ENCODE data around the gene FSD2.

Gene FSD2

GRCh38 chr15:82805994-82806406, at the start of gene FSD2:
TSS of gene FSD2 (minus strand) at chr15:82806069. CDS start at chr15:82787390, 18,679 bp downstream.
- no peak for DNase-seq

- no peak for DNase-seq
Observed at GRCh38 chr15:82854554-82854953, 48.7 kb upstream of the FSD2 start.

GRCh38 chr15:82852941-82853561, 47.2 kb upstream of the FSD2 start:
- no peak for DNase-seq

- DNase-seq, result no peak
Observed at GRCh38 chr15:82851981-82852511, 46.2 kb upstream of the FSD2 start.

GRCh38 chr15:82851306-82851850, 45.5 kb upstream of the FSD2 start:
- DNase-seq, result no peak

GRCh38 chr15:82850731-82851130, 44.9 kb upstream of the FSD2 start:
- no peak for DNase-seq

- DNase-seq, result peak; percentile 42
Observed at GRCh38 chr15:82849556-82850512, 44.0 kb upstream of the FSD2 start.

- no peak for DNase-seq
Observed at GRCh38 chr15:82848241-82848993, 42.5 kb upstream of the FSD2 start.

- DNase-seq, result no peak
Observed at GRCh38 chr15:82847703-82848102, 41.8 kb upstream of the FSD2 start.

- DNase-seq, result no peak
Observed at GRCh38 chr15:82846621-82847020, 40.8 kb upstream of the FSD2 start.

GRCh38 chr15:82845686-82846085, 39.8 kb upstream of the FSD2 start:
- DNase-seq, result no peak

GRCh38 chr15:82843566-82843965, 37.7 kb upstream of the FSD2 start:
- no peak for DNase-seq

- DNase-seq, result no peak
Observed at GRCh38 chr15:82840166-82840565, 34.3 kb upstream of the FSD2 start.

GRCh38 chr15:82839136-82839535, 33.3 kb upstream of the FSD2 start:
- DNase-seq, result no peak

- no peak for DNase-seq
Observed at GRCh38 chr15:82838096-82838735, 32.3 kb upstream of the FSD2 start.

- DNase-seq, result no peak
Observed at GRCh38 chr15:82835391-82835917, 29.6 kb upstream of the FSD2 start.

- DNase-seq, result no peak
Observed at GRCh38 chr15:82833362-82833682, 27.5 kb upstream of the FSD2 start.

- DNase-seq, result no peak
Observed at GRCh38 chr15:82832601-82833361, 26.9 kb upstream of the FSD2 start.

- no peak for DNase-seq
Observed at GRCh38 chr15:82831894-82832600, 26.2 kb upstream of the FSD2 start.

GRCh38 chr15:82830427-82831173, 24.7 kb upstream of the FSD2 start:
- DNase-seq, result no peak
